CD4-positive, alpha-beta T cell (primary cell): ENCODE measurements around the gene UPF1. TPM values are rescaled to one million over a fixed set of nuclear protein-coding genes. Genes with fewer than 3 reads are reported as not detected.
A peak's percentile ranks its signal among the peaks of the same experiment; 100 is the strongest.

Experiments used
- ATAC-seq: fragments of 200-7000 bp; cut with Tn5 transposase; one replicate; pipeline ENCODE4 v1.10.0; 2022; ENCODE audit warnings: mild to moderate bottlenecking; ENCODE audit not compliant: poor library complexity
- CTCF ChIA-PET: fragments of 350-600 bp; sonication (Branson Sonifier 250); formaldehyde crosslinking; loops from one replicate; lab custom pipeline; 2021; ENCODE audit warnings: antibody characterized with exemption, inconsistent platforms; lab: Charles Lee
- POLR2A ChIA-PET: fragments of 350-600 bp; sonication (Branson Sonifier 250); formaldehyde crosslinking; loops from one replicate; lab custom pipeline; 2021; ENCODE audit warnings: antibody characterized with exemption, inconsistent platforms; lab: Charles Lee
- DNase-seq, 14 experiments: peaks; one replicate each; pipeline ENCODE4 v3.0.0-alpha.2; 2013 to 2020; ENCODE audit warnings: mixed read lengths in 2 of 14
- H3K27ac ChIP-seq, 2 donors: one replicate each; pipeline versions ENCODE4 v1.5.1 to v1.7.0; 2013; ENCODE audit warnings: low read length in 2 of 2, low read depth in 1 of 2, mild to moderate bottlenecking in 1 of 2
- H3K27me3 ChIP-seq, 2 experiments: 1 replicate in 1 of 2; 2 replicates in 1 of 2; pipeline versions ENCODE4 v1.6.1 to v1.7.0; 2013; ENCODE audit warnings: low read length in 2 of 2, control low read depth in 1 of 2, mild to moderate bottlenecking in 1 of 2, moderate library complexity in 1 of 2; ENCODE audit not compliant: insufficient read depth in 2 of 2, control insufficient read depth in 1 of 2
- H3K36me3 ChIP-seq: one replicate; pipeline ENCODE4 v1.6.1; 2013; ENCODE audit warnings: low read length, control low read depth; ENCODE audit not compliant: insufficient read depth
- H3K4me1 ChIP-seq: one replicate; pipeline ENCODE4 v1.6.1; 2013; ENCODE audit warnings: low read length, control low read depth; ENCODE audit not compliant: insufficient read depth
- H3K4me3 ChIP-seq: one replicate; pipeline ENCODE4 v1.5.1; 2013; ENCODE audit warnings: mild to moderate bottlenecking, low read length, moderate library complexity
- H3K9me3 ChIP-seq, 2 experiments: 1 replicate in 1 of 2; 2 replicates in 1 of 2; pipeline versions ENCODE4 v1.6.1 to v1.7.0; 2013; ENCODE audit warnings: low read length in 2 of 2, mild to moderate bottlenecking in 2 of 2, control low read depth in 1 of 2, moderate library complexity in 1 of 2; ENCODE audit not compliant: control insufficient read depth in 1 of 2, insufficient read depth in 1 of 2
- H3K27ac Mint-ChIP-seq: one replicate; pipeline ENCODE4 v1.8.0; 2020; ENCODE audit warnings: mixed read lengths
- H3K27me3 Mint-ChIP-seq: one replicate; pipeline ENCODE4 v1.8.0; 2021; ENCODE audit warnings: mixed read lengths
- H3K36me3 Mint-ChIP-seq: one replicate; pipeline ENCODE4 v1.8.0; 2021; ENCODE audit warnings: low read depth, mixed read lengths
- H3K4me1 Mint-ChIP-seq: one replicate; pipeline ENCODE4 v1.8.0; 2021; ENCODE audit warnings: low read depth, mixed read lengths
- H3K4me3 Mint-ChIP-seq: one replicate; pipeline ENCODE4 v1.8.0; 2020; ENCODE audit warnings: mild to moderate bottlenecking, mixed read lengths
- H3K9me3 Mint-ChIP-seq: one replicate; pipeline ENCODE4 v1.8.0; 2020; ENCODE audit warnings: mixed read lengths
- intact Hi-C, 2 experiments: fragments of 100-400 bp; cut with DNase I in 1 of 2; cut with micrococcal nuclease in 1 of 2; formaldehyde crosslinking; loops; one replicate each; pipeline versions ENCODE4 v1.15.1 to v1.9.0; 2023 to 2025; cut with DNase I, micrococcal nuclease
- total RNA-seq, 174 experiments: library from RNA in 2 of 174; stranded (reverse) in 2 of 174; gene quantifications; one replicate each; pipeline ENCODE4 v1.2.3 and lab custom pipeline; 2021 to 2026
- TF ChIP-seq, protein P1 (sequence below): fragments of 200-600 bp; IDR thresholded peaks from one replicate; pipeline ENCODE4 v1.8.0; 2022; ENCODE audit warnings: antibody characterized with exemption, mild to moderate bottlenecking

Gene UPF1
- total RNA-seq, 2 experiments from 2014 or later = 146 to 150 TPM

DNA sequence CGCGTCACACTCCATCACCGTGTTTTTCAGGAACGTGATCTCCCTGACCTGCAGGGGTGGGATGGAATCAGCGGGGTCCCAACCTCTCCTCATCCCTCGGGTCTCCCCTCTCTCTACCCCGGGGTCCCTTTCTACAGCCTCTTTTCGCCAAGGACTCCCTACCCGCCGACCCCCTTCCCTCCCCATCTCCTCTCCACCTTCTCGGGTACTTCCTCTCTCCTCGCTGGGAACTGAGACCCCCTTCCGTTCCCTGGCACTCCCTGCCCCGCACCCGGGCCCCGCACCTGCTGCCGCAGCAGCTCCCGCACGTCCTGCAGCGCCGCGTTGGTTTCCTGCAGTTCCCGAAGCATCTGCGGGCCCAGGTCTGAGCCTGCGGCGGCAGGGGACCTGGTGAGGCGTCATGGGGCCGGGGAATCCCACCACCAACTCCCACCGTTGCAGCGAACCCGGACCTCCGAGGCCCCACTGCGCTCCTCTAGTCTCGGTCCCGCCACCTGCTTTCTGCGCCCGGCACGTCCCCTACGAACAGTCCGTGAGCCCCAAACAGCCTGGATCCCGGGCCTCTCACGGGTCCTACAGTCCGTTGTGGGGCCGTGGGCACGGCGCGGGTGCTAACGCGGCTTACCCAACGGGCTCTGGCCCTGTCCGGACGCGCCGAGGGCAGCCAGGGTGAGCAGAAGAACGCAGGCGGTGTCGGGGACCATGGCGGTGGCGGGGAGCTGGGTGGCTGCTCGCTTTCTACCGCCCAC, 41.0 kb upstream of the UPF1 start, which contains the start of gene COMP:
Gene COMP (minus strand): TSS at position 740 of the 749 bp plus-strand sequence. CDS start 36 bp downstream, at position 704.
- intact Hi-C loops = no loop called here
- H3K27me3 ChIP-seq = peaks cover 69 to 91% of the 10 kb centered on the region in 2 experiments
- no peak within 1 kb of the TSS for H3K27ac ChIP-seq
- H3K9me3 ChIP-seq = peaks cover 0 to 44% of the 10 kb centered on the region in 2 experiments
- DNase-seq (peak in 1 of 14 experiments; percentile 31), ATAC-seq (no peak)
- H3K9me3 Mint-ChIP-seq = no peaks in the 10 kb centered on the region
- CTCF ChIA-PET = interaction anchor here (1.0 kb wide), 1 partner anchor 56 kb away, joined by 3 read pairs; no protein-coding TSS in a partner anchor
- no peak within 1 kb of the TSS for H3K27ac Mint-ChIP-seq
- H3K27me3 Mint-ChIP-seq = peaks cover 89% of the 10 kb centered on the region
- H3K4me3 Mint-ChIP-seq = peak within 1 kb of the TSS; percentile 71
- TF ChIP-seq, protein P1, sequence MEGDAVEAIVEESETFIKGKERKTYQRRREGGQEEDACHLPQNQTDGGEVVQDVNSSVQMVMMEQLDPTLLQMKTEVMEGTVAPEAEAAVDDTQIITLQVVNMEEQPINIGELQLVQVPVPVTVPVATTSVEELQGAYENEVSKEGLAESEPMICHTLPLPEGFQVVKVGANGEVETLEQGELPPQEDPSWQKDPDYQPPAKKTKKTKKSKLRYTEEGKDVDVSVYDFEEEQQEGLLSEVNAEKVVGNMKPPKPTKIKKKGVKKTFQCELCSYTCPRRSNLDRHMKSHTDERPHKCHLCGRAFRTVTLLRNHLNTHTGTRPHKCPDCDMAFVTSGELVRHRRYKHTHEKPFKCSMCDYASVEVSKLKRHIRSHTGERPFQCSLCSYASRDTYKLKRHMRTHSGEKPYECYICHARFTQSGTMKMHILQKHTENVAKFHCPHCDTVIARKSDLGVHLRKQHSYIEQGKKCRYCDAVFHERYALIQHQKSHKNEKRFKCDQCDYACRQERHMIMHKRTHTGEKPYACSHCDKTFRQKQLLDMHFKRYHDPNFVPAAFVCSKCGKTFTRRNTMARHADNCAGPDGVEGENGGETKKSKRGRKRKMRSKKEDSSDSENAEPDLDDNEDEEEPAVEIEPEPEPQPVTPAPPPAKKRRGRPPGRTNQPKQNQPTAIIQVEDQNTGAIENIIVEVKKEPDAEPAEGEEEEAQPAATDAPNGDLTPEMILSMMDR = no peak
- peaks cover 43% of the 10 kb centered on the region for H3K4me1 ChIP-seq
- H3K36me3 Mint-ChIP-seq = no peaks in the 10 kb centered on the region
- no peak within 1 kb of the TSS for H3K4me3 ChIP-seq
- POLR2A ChIA-PET = no interaction called here
- H3K36me3 ChIP-seq = no peaks in the 10 kb centered on the region
- H3K4me1 Mint-ChIP-seq = peaks cover 30% of the 10 kb centered on the region

GRCh38 chr19:18791315-18791678, 40.5 kb upstream of the UPF1 start:
- no peaks in the 10 kb centered on the region for H3K36me3 Mint-ChIP-seq
- TF ChIP-seq, protein P1 = no peak
- intact Hi-C loops = no loop called here
- Histone ChIP-seq H3K4me3 (no peak overlapping the region), H3K27ac (no peak overlapping the region), H3K9me3 (peaks cover 0 to 40% of the 10 kb centered on the region in 2 experiments), H3K36me3 (no peaks in the 10 kb centered on the region), H3K4me1 (peaks cover 38% of the 10 kb centered on the region), H3K27me3 (peaks cover 69 to 91% of the 10 kb centered on the region in 2 experiments)
- no peak overlapping the region for H3K27ac Mint-ChIP-seq
- no peak overlapping the region for H3K4me3 Mint-ChIP-seq
- POLR2A ChIA-PET = no interaction called here
- H3K9me3 Mint-ChIP-seq = no peaks in the 10 kb centered on the region
- ATAC-seq (no peak), DNase-seq (peak in 1 of 14 experiments; percentile 11)
- CTCF ChIA-PET = no interaction called here
- H3K27me3 Mint-ChIP-seq = peaks cover 89% of the 10 kb centered on the region
- H3K4me1 Mint-ChIP-seq = peaks cover 24% of the 10 kb centered on the region

GRCh38 chr19:18792661-18793060, 39.1 kb upstream of the UPF1 start:
- no peaks in the 10 kb centered on the region for H3K9me3 Mint-ChIP-seq
- ChIA-PET CTCF (no interaction called here), POLR2A (no interaction called here)
- peaks cover 22% of the 10 kb centered on the region for H3K4me1 Mint-ChIP-seq
- Histone ChIP-seq H3K4me3 (no peak overlapping the region), H3K27ac (no peak overlapping the region), H3K9me3 (peaks cover 0 to 31% of the 10 kb centered on the region in 2 experiments), H3K27me3 (peaks cover 69 to 88% of the 10 kb centered on the region in 2 experiments), H3K36me3 (no peaks in the 10 kb centered on the region), H3K4me1 (peaks cover 35% of the 10 kb centered on the region)
- H3K27me3 Mint-ChIP-seq = peaks cover 87% of the 10 kb centered on the region
- no peak overlapping the region for H3K27ac Mint-ChIP-seq
- no peak overlapping the region for H3K4me3 Mint-ChIP-seq
- no peaks in the 10 kb centered on the region for H3K36me3 Mint-ChIP-seq
- no peak for DNase-seq
- TF ChIP-seq, protein P1 = no peak
- intact Hi-C loops = no loop called here
- no peak for ATAC-seq
